ENCODE measurements around the gene MRPL24.
"Not testable (repeated sequence)": the region's sequence is repeated elsewhere in the genome, so short reads cannot be mapped to it uniquely, and the experiment has no call there.

The MRPL24 gene

DNA sequence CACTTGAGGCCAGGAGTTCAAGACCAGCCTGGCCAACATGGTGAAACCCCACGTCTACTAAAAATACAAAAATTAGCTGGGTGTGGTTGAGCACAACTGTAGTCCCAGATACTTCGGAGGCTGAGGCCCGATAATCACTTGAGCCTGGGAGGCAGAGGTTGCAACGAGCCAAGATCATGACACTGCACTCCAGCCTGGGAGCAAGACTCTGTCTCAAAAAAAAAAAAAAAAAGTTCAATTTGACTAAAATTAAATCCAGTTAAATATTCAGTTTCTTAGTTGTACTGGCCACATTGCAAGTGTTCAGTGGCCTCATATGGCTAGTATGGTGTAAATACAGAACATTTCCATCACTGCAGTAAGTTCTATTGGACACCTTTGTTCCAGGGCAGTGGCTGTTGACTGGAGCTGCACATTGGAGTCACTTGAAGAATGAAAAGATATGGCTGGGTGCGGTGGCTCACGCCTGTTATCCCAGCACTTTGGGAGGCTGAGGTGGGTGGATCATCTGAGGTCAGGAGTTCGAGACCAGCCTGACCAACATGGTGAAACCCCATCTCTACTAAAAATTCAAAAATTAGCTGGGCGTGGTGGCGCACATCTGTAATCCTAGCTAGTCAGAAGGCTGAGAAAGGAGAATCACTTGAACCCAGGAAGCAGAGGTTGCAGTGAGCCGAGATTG is 16.8 kb upstream of the MRPL24 start:
- DNase-seq, result not testable (repeated sequence)

DNA sequence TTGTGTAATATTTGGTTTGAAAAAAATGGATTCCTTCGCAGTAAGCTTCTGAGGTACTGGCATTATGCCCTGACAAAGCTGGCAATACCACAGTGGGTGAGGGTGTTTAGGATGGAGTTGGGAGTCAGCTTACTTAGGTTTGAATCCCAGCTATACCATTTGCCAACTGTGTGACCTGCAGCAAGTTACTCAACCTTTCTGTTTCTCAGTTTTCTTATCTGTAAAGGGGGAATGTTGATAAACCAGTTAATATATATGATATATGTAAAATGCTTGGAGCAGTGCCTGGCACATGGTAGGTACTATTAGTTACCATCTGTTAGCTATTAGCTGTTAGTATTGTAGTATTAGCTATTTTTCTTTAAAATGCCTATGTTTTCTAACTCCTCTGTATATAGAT is 15.5 kb upstream of the MRPL24 start:
- no peak for DNase-seq

DNA sequence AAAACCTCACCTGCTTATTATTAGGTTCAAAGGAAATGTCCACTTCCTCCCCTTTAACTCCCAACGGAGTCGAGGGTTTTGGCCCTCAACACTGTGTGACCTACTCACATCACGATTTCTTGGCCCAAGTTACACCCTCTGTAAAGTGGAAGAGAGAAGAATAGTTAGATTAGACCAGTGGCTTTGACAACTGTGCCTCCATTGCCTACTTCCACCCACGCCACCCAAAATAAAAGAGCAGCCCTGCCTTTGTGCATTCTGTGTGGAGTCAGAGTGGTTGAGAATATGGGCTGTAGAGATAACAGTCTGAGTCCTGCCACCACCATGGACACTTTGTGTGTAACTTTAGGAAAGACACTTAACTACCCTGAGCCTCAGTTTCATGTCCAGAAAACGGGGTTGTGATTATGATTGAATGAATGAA is 14.7 kb upstream of the MRPL24 start:
- no peak for DNase-seq

GRCh38 chr1:156754219-156754618 is 13.3 kb upstream of the MRPL24 start:
- no peak for DNase-seq

GRCh38 chr1:156752843-156753482 is 12.1 kb upstream of the MRPL24 start:
- no peak for DNase-seq

DNA sequence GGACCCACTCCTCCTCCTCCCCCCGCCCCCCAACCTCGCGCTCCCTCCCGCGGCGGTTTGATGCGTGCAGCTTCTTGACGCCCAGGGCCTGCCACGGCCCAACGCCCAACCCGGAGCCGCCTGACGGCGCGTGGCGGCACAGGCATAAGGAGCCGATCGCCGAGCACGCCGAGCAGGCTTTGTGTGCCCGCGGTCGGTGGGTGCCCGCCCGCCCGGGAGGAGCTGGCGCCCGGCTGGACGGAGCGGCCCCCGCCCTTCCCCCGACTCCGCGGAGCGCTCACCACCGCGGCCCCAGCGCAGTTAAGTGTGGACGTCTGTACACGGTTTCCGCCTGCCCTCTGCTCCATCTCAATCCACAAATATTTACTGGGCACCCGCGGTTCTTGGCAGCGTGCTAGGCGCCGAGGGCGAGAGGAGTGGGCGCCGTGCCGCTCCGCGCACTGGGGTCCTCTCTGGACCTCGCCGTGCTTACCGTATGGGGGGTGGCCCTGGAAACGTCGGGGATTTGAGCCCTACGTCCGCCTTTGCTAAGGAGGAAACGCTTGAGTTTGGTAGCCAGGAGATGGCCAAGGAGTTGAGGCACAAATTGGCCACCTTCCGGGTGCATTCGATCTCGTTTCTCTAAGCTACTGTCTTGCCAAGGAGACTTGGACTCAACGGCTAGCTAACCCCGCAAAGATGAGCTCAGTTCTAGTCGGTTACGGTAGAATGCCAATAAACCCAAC is 11.0 kb upstream of the MRPL24 start:
- peak; percentile 91 to 97 (median 96) for DNase-seq

- no peak for DNase-seq
Measured at GRCh38 chr1:156751451-156751756, 10.5 kb upstream of the MRPL24 start, which contains the start of gene HDGF. Gene HDGF, minus strand, starts transcription at chr1:156751675. Its CDS starts 246 bp downstream, at chr1:156751429.

- peak in 3 of 6 experiments; percentile 28 to 58 (median 40) for DNase-seq
Measured at GRCh38 chr1:156750711-156751450, 10.0 kb upstream of the MRPL24 start.

- DNase-seq, result peak in 4 of 6 experiments; percentile 11 to 22 (median 16)
Measured at GRCh38 chr1:156750191-156750672, 9.3 kb upstream of the MRPL24 start.

GRCh38 chr1:156749419-156750118 is 8.7 kb upstream of the MRPL24 start:
- DNase-seq, result no peak

DNA sequence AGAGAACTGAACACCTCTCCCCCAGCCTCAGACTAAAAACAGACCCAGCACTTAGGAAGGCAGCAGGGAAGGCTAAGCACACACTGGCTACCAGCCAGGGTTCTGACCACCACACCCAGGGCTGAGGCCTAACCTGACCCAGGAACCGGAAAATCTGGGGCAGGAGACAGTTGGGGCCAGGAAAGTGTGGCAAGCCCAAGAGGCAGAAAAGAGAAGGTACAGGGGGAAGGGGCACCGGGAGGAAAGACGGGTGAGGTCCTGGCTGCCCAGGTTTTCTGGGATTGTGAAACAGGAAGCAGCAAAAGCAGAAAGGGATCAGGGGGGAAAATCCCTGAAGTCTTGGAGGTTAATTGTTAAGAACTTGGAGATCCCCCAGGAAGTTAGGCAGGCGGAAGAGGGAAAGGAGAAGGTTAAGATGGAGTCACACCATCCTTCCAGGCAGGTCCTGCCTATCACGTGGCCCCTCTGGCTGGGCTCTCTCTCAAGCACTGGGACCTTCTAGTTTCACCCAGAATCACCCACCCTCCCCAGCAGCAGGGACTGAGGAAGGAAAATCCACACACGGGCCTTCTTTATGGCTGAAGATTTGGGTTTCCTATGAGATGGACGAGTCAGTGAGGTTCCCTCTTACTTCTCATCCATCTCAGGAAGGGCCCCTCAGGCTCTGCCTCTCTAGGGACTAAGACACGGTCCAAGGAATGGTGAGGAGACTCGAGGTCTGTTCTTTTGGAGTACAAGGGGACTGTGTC is 8.0 kb upstream of the MRPL24 start:
- no peak for DNase-seq

DNA sequence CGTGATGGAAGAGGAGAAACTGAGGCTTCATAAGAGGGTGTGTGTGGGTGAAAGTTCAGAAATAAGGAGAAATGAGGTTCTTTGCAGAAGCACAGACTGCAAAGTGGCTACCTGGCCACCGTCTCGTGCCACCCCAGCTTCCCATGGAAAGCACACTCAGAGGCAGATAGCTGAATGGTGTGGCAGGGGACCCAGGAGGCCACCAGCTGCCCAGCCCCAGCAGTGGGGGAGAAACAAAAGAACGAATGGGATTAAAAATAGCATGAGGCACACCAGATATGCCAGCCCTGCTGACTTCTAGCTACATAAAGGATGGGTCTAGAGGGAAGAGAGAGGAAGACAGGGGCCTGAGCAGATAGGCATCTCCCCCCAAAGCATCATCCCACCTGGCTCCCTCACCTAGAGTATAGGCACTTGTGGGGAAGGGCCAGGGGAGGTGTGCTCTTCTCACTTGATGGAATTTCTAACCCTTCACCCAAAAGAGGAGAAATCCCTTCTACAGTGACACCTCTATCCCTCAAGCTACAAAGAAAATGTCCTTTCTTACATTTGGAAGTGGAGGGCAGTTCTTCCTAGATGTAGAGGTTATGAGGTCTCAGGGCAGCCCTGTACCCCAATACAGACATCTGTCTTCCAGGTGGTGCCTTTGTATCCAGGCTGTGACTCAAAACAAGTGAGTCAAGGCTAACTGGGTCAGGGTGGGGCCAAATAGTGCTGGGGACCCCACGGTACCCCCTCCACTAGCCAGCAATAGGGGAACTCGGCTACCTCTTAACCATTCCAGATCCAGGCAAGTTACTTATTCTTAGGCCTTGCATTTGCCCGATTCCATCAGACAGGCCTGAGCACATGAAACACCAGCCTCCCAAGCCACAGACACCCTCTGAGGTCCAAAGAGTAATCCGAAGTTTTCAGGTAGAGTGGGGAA is 7.1 kb upstream of the MRPL24 start:
- no peak for DNase-seq

GRCh38 chr1:156746728-156747631 is 6.1 kb upstream of the MRPL24 start:
- DNase-seq, result peak; percentile 12 to 64 (median 39)

DNA sequence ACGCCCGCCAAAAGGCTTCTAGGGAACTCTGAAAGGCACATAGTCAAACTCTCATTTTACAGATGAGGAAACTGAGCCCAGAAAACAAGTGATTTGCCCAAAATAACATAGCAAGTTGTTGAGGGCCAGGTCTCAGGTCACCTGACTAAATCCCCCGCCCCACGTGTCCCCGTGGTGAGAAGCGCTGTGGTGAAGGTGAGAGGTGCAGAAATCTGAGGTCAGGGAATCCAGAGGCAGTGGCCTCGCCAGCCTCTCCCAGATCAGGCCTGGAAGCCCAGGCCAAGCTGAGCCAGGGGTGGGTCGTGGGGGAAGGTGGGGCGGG is 5.5 kb upstream of the MRPL24 start:
- DNase-seq, result no peak

DNA sequence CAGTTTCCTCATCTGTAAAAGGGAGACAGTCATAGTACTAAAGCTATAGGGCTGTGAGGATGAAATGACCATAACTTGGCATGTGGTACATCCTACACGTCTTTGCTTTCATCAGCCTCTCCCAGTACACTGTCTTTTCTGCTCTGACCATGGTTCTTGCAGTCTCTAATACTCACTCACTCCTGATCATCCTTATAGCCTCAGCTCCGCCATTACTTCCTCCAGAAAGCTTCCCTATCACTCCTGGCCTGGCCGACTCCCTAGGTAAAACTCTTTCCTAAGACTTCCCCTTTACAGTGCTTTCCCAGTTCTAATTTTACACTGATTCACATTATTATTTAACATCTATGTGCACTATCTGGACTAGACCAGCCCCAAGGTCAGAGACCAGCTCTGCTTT is 5.0 kb upstream of the MRPL24 start:
- DNase-seq, result no peak

- no peak for DNase-seq
Measured at GRCh38 chr1:156744786-156745419, 4.0 kb upstream of the MRPL24 start.

DNA sequence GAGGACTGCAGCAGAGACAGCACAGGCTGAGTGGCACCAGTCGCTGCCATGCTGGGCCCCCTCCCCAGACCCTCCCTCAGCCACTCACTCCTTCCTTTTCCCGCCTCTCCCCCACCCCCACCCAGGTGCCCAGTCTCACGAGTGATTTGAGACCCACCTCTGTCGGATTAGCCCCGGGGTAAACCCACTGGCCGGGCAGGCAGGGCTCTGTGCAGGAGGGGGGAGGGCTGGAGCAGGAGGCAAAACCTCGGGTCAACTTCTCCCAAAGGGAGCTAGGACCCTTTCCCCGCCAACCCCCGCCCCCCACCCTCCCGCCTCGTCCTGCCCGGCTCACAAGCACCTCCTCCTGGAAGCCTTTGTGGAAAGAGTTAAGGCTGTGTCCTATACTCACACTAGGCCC is 3.5 kb upstream of the MRPL24 start:
- DNase-seq, result no peak

DNA sequence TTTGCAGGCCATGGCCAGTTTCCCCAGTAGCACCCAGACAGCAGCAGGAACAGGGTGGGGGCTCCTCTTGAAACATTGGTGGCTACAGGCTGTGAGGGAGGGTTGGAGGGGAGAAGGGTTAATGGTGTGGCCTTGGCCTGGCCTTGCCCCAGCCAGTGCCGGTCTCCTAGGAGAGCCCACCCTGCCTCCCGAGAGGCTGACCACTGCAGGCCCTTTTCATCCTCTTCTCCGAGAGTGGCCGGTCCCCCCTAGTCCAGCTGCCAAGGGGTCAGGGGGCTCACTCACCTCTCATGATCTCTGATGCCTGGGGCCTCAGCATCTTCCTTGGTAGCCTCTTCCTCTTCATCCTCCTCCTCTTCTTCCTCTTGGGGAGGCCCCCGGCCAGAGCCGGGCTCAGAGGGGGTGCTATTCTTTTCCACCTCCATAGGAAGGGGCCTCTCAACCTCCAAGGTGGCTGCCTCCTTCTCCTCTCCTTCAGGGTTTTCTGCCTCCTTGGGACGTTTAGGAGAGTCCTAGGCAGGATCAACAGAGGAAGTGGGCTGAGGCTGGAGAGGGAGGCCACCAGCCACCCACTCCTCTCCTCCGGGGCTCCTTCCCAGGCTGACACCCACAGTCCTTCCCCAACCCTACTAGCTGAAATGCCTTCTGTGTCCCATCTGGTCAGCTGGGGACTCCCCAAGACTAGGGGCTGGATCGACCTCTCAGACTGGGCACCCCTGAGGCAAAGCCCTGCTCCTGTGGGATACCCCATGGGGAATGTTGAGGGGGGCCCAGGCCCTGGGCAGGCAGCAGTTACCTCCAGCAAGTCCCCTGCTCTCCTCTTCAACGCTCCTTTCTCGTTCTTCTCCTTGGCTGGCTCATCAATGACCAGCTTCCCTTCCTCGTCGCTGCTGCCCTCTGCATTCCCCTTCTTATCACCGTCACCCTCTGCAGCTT is 2.7 kb upstream of the MRPL24 start:
- no peak for DNase-seq
